ENCODE measurements around the gene EPHB1.

Gene EPHB1

DNA sequence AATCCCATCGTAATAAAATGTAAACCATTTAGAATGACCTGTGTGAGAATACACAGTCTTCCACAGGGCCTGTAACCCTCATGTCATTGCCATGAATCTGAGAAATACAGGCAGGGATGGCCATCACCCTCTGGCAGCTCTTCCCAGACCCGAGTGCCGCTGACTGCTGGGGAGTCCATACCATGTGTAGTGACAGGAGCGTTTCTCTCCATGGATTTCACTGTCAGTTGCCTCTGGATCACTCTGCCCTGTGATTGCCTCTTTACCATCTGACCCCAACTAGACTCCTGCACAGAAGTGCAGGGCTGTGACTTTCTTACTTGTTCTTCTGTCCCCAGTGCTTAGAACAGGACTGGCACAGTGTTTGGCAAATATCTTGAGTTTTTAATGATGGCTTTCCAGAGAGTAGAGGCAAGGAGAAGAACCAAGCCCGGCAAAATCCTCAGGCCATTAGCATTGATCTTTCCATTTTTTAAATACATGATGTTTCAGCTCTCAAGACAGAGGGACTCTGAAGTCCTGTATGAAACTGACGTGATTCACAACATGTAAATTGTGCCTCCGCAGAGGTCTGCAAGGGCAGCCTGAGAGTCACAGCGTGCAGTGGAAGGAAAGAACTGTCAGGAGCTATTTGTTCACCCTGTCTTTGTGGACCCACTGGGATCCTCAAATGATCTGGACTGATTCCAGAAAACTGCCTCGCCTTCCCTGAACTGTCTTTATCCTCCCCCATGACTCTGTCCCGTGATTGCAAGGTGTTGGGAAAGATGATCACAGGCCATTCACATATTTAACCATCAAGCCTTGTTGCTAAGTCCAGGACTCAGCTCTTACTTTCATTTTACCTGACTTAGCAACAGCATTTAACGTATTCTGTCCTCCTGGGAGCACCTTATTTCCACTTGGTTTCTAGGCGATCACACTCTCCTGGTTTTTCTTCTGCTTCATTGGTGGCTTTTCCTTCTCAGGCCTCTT is 354.9 kb downstream of the EPHB1 start:
- no peak overlapping the region for H2BK120ac ChIP-seq (ENCODE audit: low read depth, low read length)
- no peaks in the 10 kb centered on the region for H3K9me3 ChIP-seq (ENCODE audit: control insufficient read depth, low read length)
- H3K27me3 ChIP-seq (ENCODE audit: control insufficient read depth in 1 of 2, insufficient read depth in 1 of 2, low read length in 2 of 2) = no peaks in the 10 kb centered on the region
- no peaks in the 10 kb centered on the region for H3K79me1 ChIP-seq (replicated peaks; ENCODE audit: low read length, poor library complexity, severe bottlenecking)
- no peak overlapping the region for H3K18ac ChIP-seq (ENCODE audit: low read depth in 1 of 2, low read length in 2 of 2)
- H2AFZ ChIP-seq (ENCODE audit: low read depth, low read length) = no peak overlapping the region
- H2BK5ac ChIP-seq (ENCODE audit: low read depth, low read length, poor library complexity, severe bottlenecking) = no peak overlapping the region
- no peak overlapping the region for H3K9ac ChIP-seq (ENCODE audit: low read length)
- H3K14ac ChIP-seq (ENCODE audit: low read length in 2 of 2) = no peak overlapping the region
- H3K27ac ChIP-seq (ENCODE audit: low read length, poor library complexity, severe bottlenecking) = no peak overlapping the region
- H2BK12ac ChIP-seq (ENCODE audit: low read length in 2 of 2) = no peak overlapping the region
- H2BK15ac ChIP-seq (ENCODE audit: low read depth, poor library complexity, severe bottlenecking) = no peak overlapping the region
- no peak overlapping the region for H3K4me3 ChIP-seq (ENCODE audit: insufficient read depth in 1 of 2, low read depth in 1 of 2, low read length in 2 of 2)
- H3K4me2 ChIP-seq (ENCODE audit: low read length, poor library complexity, severe bottlenecking) = no peak overlapping the region
- DNase-seq = no peak
- no peaks in the 10 kb centered on the region for H3K4me1 ChIP-seq (ENCODE audit: control insufficient read depth, insufficient read depth, low read depth, low read length)
- no peak overlapping the region for H4K91ac ChIP-seq (ENCODE audit: low read length)
- no peaks in the 10 kb centered on the region for H3K36me3 ChIP-seq (ENCODE audit: control insufficient read depth in 1 of 2, insufficient read depth in 2 of 2, low read depth in 1 of 2, low read length in 2 of 2)
- no peak overlapping the region for H3K4ac ChIP-seq (ENCODE audit: low read depth in 1 of 2, low read length in 2 of 2)
- H3K23ac ChIP-seq (ENCODE audit: low read length in 2 of 2) = no peak overlapping the region
- no peak overlapping the region for H4K8ac ChIP-seq (ENCODE audit: low read length)
- WGBS = 73% methylated on average over 12 of the region's 12 CpGs
- no peak overlapping the region for H2AK5ac ChIP-seq (ENCODE audit: low read length, severe bottlenecking)

DNA sequence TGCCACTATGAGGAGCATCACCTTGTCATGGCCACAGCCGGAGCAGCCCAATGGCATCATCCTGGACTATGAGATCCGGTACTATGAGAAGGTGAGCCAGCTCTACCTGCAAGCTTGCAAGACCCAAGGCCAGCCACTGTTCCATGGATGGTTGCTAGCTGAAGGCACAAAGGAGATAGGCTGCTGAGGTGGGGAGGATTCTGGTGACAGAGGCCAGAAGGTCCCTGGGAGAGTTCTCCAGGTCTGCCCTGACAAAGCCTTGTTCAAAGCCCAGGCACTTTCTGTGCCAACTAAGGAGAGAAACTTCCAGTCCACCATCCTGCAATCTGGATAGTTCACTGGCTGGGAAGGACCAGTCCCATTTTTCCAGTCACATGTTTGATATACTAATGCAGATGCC is 359.1 kb downstream of the EPHB1 start:
- H3K14ac ChIP-seq (ENCODE audit: low read length in 2 of 2) = no peak overlapping the region
- H2BK15ac ChIP-seq (ENCODE audit: low read depth, poor library complexity, severe bottlenecking) = no peak overlapping the region
- no peaks in the 10 kb centered on the region for H3K9me3 ChIP-seq (ENCODE audit: control insufficient read depth, low read length)
- H3K27me3 ChIP-seq (ENCODE audit: control insufficient read depth in 1 of 2, insufficient read depth in 1 of 2, low read length in 2 of 2) = no peaks in the 10 kb centered on the region
- H2BK12ac ChIP-seq (ENCODE audit: low read length in 2 of 2) = no peak overlapping the region
- H3K4me1 ChIP-seq (ENCODE audit: control insufficient read depth, insufficient read depth, low read depth, low read length) = no peaks in the 10 kb centered on the region
- 98% methylated on average over 2 of the region's 2 CpGs for WGBS
- no peak overlapping the region for H2AK5ac ChIP-seq (ENCODE audit: low read length, severe bottlenecking)
- no peak overlapping the region for H3K27ac ChIP-seq (ENCODE audit: low read length, poor library complexity, severe bottlenecking)
- no peak overlapping the region for H4K91ac ChIP-seq (ENCODE audit: low read length)
- no peak overlapping the region for H3K4me2 ChIP-seq (ENCODE audit: low read length, poor library complexity, severe bottlenecking)
- no peaks in the 10 kb centered on the region for H3K79me1 ChIP-seq (replicated peaks; ENCODE audit: low read length, poor library complexity, severe bottlenecking)
- DNase-seq = no peak
- no peak overlapping the region for H3K9ac ChIP-seq (ENCODE audit: low read length)
- no peak overlapping the region for H3K4ac ChIP-seq (ENCODE audit: low read depth in 1 of 2, low read length in 2 of 2)
- H2AFZ ChIP-seq (ENCODE audit: low read depth, low read length) = no peak overlapping the region
- H3K23ac ChIP-seq (ENCODE audit: low read length in 2 of 2) = no peak overlapping the region
- H4K8ac ChIP-seq (ENCODE audit: low read length) = no peak overlapping the region
- no peak overlapping the region for H3K4me3 ChIP-seq (ENCODE audit: insufficient read depth in 1 of 2, low read depth in 1 of 2, low read length in 2 of 2)
- no peak overlapping the region for H2BK120ac ChIP-seq (ENCODE audit: low read depth, low read length)
- no peaks in the 10 kb centered on the region for H3K36me3 ChIP-seq (ENCODE audit: control insufficient read depth in 1 of 2, insufficient read depth in 2 of 2, low read depth in 1 of 2, low read length in 2 of 2)
- H2BK5ac ChIP-seq (ENCODE audit: low read depth, low read length, poor library complexity, severe bottlenecking) = no peak overlapping the region
- no peak overlapping the region for H3K18ac ChIP-seq (ENCODE audit: low read depth in 1 of 2, low read length in 2 of 2)

DNA sequence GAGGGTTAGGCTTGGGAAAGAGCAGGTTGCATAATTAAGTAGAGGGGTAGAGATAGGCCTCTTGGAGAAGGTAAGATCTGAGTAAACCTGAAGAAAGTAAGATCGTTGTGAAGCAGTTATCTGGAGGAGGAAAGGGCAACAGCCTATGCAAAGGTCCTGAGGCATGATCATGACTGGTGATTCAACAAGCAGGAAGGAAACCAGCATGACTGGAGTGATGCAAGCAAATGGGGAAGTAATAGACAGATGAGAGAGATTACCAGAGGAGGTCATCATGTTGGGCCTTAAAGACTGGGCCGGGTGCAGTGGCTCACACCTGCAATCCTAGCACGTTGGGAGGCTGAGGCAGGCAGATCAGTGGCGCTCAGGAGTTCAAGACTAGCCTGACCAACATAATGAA is 360.2 kb downstream of the EPHB1 start:
- no peak for DNase-seq
- Histone ChIP-seq H3K27ac (ENCODE audit: low read length, poor library complexity, severe bottlenecking) (no peak overlapping the region), H4K8ac (ENCODE audit: low read length) (no peak overlapping the region), H3K4me2 (ENCODE audit: low read length, poor library complexity, severe bottlenecking) (no peak overlapping the region), H2AFZ (ENCODE audit: low read depth, low read length) (no peak overlapping the region), H3K36me3 (ENCODE audit: control insufficient read depth in 1 of 2, insufficient read depth in 2 of 2, low read depth in 1 of 2, low read length in 2 of 2) (no peaks in the 10 kb centered on the region), H2BK5ac (ENCODE audit: low read depth, low read length, poor library complexity, severe bottlenecking) (no peak overlapping the region), H4K91ac (ENCODE audit: low read length) (no peak overlapping the region), H2AK5ac (ENCODE audit: low read length, severe bottlenecking) (no peak overlapping the region), H3K27me3 (ENCODE audit: control insufficient read depth in 1 of 2, insufficient read depth in 1 of 2, low read length in 2 of 2) (no peaks in the 10 kb centered on the region), H3K4ac (ENCODE audit: low read depth in 1 of 2, low read length in 2 of 2) (no peak overlapping the region), H2BK12ac (ENCODE audit: low read length in 2 of 2) (no peak overlapping the region), H3K9ac (ENCODE audit: low read length) (no peak overlapping the region), H3K18ac (ENCODE audit: low read depth in 1 of 2, low read length in 2 of 2) (no peak overlapping the region), H3K79me1 (replicated peaks; ENCODE audit: low read length, poor library complexity, severe bottlenecking) (no peaks in the 10 kb centered on the region), H2BK15ac (ENCODE audit: low read depth, poor library complexity, severe bottlenecking) (no peak overlapping the region), H3K9me3 (ENCODE audit: control insufficient read depth, low read length) (no peaks in the 10 kb centered on the region), H3K4me1 (ENCODE audit: control insufficient read depth, insufficient read depth, low read depth, low read length) (no peaks in the 10 kb centered on the region), H3K4me3 (ENCODE audit: insufficient read depth in 1 of 2, low read depth in 1 of 2, low read length in 2 of 2) (no peak overlapping the region), H3K14ac (ENCODE audit: low read length in 2 of 2) (no peak overlapping the region), H2BK120ac (ENCODE audit: low read depth, low read length) (no peak overlapping the region), H3K23ac (ENCODE audit: low read length in 2 of 2) (no peak overlapping the region)
- 73% methylated on average over 4 of the region's 4 CpGs for WGBS

DNA sequence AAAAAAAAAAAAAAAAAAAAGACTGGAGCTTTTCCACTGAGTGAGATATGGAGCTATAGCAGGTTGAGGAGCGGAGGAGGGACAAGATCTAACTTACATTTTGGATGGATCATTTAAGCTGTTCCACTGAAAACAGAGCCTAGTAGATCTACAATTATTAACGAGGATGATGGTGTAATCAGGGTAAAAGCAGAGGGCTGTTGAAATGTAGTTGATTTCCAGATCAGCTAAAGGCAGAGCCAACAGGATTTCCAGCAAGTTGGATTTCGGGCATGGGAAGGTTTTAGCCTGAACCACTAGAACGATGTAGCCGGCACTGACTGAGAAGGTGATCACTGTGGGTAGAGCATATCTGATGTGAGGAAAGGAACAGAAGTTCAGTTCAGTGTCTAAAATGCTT is 360.7 kb downstream of the EPHB1 start:
- no peak overlapping the region for H2BK15ac ChIP-seq (ENCODE audit: low read depth, poor library complexity, severe bottlenecking)
- H2BK120ac ChIP-seq (ENCODE audit: low read depth, low read length) = no peak overlapping the region
- H3K27me3 ChIP-seq (ENCODE audit: control insufficient read depth in 1 of 2, insufficient read depth in 1 of 2, low read length in 2 of 2) = no peaks in the 10 kb centered on the region
- no peak overlapping the region for H3K4me3 ChIP-seq (ENCODE audit: insufficient read depth in 1 of 2, low read depth in 1 of 2, low read length in 2 of 2)
- no peak overlapping the region for H3K4me2 ChIP-seq (ENCODE audit: low read length, poor library complexity, severe bottlenecking)
- DNase-seq = no peak
- no peak overlapping the region for H2AK5ac ChIP-seq (ENCODE audit: low read length, severe bottlenecking)
- H4K8ac ChIP-seq (ENCODE audit: low read length) = no peak overlapping the region
- H3K36me3 ChIP-seq (ENCODE audit: control insufficient read depth in 1 of 2, insufficient read depth in 2 of 2, low read depth in 1 of 2, low read length in 2 of 2) = no peaks in the 10 kb centered on the region
- H4K91ac ChIP-seq (ENCODE audit: low read length) = no peak overlapping the region
- 64% methylated on average over 5 of the region's 5 CpGs for WGBS
- no peaks in the 10 kb centered on the region for H3K4me1 ChIP-seq (ENCODE audit: control insufficient read depth, insufficient read depth, low read depth, low read length)
- no peaks in the 10 kb centered on the region for H3K79me1 ChIP-seq (replicated peaks; ENCODE audit: low read length, poor library complexity, severe bottlenecking)
- H3K18ac ChIP-seq (ENCODE audit: low read depth in 1 of 2, low read length in 2 of 2) = no peak overlapping the region
- H3K14ac ChIP-seq (ENCODE audit: low read length in 2 of 2) = no peak overlapping the region
- no peaks in the 10 kb centered on the region for H3K9me3 ChIP-seq (ENCODE audit: control insufficient read depth, low read length)
- H3K23ac ChIP-seq (ENCODE audit: low read length in 2 of 2) = no peak overlapping the region
- no peak overlapping the region for H2AFZ ChIP-seq (ENCODE audit: low read depth, low read length)
- H2BK5ac ChIP-seq (ENCODE audit: low read depth, low read length, poor library complexity, severe bottlenecking) = no peak overlapping the region
- no peak overlapping the region for H2BK12ac ChIP-seq (ENCODE audit: low read length in 2 of 2)
- no peak overlapping the region for H3K27ac ChIP-seq (ENCODE audit: low read length, poor library complexity, severe bottlenecking)
- H3K9ac ChIP-seq (ENCODE audit: low read length) = no peak overlapping the region
- no peak overlapping the region for H3K4ac ChIP-seq (ENCODE audit: low read depth in 1 of 2, low read length in 2 of 2)
